DOHH2 (cell line): ENCODE measurements around the gene OR1D5.

Experiments used
- EZH2phosphoT487 ChIP-seq: fragments of 200-600 bp; sonication (generic); IDR thresholded peaks from 2 replicates; pipeline ENCODE4 v1.6.1; 2017; ENCODE audit warnings: borderline replicate concordance, mild to moderate bottlenecking, antibody characterized with exemption, low read length, moderate library complexity, mixed read lengths
- TF ChIP-seq, protein P1 (sequence below): fragments of 200-600 bp; sonication (generic); IDR thresholded peaks from one replicate; pipeline ENCODE4 v1.5.1; 2014; ENCODE audit warnings: antibody characterized with exemption, mild to moderate bottlenecking, low read depth, low read length; ENCODE audit not compliant: poor library complexity, severe bottlenecking

GRCh38 chr17:3048727-3049471, 14.5 kb downstream of the OR1D5 start:
- TF ChIP-seq, protein P1, sequence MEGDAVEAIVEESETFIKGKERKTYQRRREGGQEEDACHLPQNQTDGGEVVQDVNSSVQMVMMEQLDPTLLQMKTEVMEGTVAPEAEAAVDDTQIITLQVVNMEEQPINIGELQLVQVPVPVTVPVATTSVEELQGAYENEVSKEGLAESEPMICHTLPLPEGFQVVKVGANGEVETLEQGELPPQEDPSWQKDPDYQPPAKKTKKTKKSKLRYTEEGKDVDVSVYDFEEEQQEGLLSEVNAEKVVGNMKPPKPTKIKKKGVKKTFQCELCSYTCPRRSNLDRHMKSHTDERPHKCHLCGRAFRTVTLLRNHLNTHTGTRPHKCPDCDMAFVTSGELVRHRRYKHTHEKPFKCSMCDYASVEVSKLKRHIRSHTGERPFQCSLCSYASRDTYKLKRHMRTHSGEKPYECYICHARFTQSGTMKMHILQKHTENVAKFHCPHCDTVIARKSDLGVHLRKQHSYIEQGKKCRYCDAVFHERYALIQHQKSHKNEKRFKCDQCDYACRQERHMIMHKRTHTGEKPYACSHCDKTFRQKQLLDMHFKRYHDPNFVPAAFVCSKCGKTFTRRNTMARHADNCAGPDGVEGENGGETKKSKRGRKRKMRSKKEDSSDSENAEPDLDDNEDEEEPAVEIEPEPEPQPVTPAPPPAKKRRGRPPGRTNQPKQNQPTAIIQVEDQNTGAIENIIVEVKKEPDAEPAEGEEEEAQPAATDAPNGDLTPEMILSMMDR, result peak; percentile 64
- TF ChIP-seq EZH2phosphoT487, result no peak
